NB4 (cell line): ENCODE results near the gene RNF225.

ENCODE experiments used
- CTCF ChIP-seq: IDR thresholded peaks from one replicate; pipeline ENCODE4 v1.5.1; 2012; ENCODE audit warnings: low read depth, low read length
- MAX ChIP-seq: IDR thresholded peaks from 2 replicates; pipeline ENCODE4 v1.6.1; 2011; ENCODE audit warnings: low read depth, low read length
- POLR2A ChIP-seq: IDR thresholded peaks from 2 replicates; pipeline ENCODE4 v1.6.1; 2011; ENCODE audit warnings: mild to moderate bottlenecking; ENCODE audit not compliant: insufficient read length; ENCODE audit errors: extremely low read depth

GRCh38 chr19:58353717-58354477, 41.6 kb upstream of the RNF225 start:
- no peak for TF ChIP-seq CTCF
- TF ChIP-seq POLR2A: no peak
- no peak for TF ChIP-seq MAX
